K562 (cell line): ENCODE results near the gene ANKRD23. TPM values are rescaled to one million over a fixed set of nuclear protein-coding genes. Genes with fewer than 3 reads are reported as not detected.

Experiments used
- ATAC-seq: fragments of 200-7000 bp; cut with Tn5 transposase; 3 replicates; pipeline ENCODE4 v1.9.1; 2020; ENCODE audit warnings: moderate library complexity
- BruUV-seq: library from RNA; stranded (reverse); fragments of 400-500 nt; replicated peaks from 2 replicates; lab custom pipeline; 2021; lab: Mats Ljungman, UMichigan
- CTCF ChIA-PET: fragments of 300-600 bp; formaldehyde crosslinking; extraction: SDS; loops from one replicate; lab custom pipeline; 2021; ENCODE audit warnings: low intra/inter-chr PET ratio; lab: Yijun Ruan, JAX
- POLR2A ChIA-PET: fragments of 300-600, 350-650 bp; sonication (Branson Sonifier 250); formaldehyde crosslinking; extraction: SDS; loops from one replicate; lab custom pipeline; 2021; ENCODE audit warnings: antibody characterized with exemption, inconsistent platforms; lab: Yijun Ruan, JAX
- DNase-seq, 4 experiments: peaks; one replicate each; pipeline versions ENCODE4 v3.0.0 to v3.0.0-alpha.2; 2011 to 2018; ENCODE audit warnings: low spot score in 3 of 4, mixed read lengths in 3 of 4; ENCODE audit errors: extremely low read depth in 1 of 4
- FAIRE-seq: peaks from 2 replicates; lab custom pipeline; 2011; peaks lifted over from hg19 to GRCh38; lab: Jason Lieb, UNC
- H2AFZ ChIP-seq: 2 replicates; pipeline ENCODE4 v1.6.0; 2011; ENCODE audit warnings: low read depth, low read length, control low read depth, inconsistent platforms
- H3K27ac ChIP-seq: fragments of 200-600 bp; 3 replicates; pipeline ENCODE4 v1.8.0; 2011; ENCODE audit warnings: low read depth, mild to moderate bottlenecking, control low read depth, inconsistent platforms, low read length, moderate library complexity, mixed read lengths; ENCODE audit errors: extremely low read depth
- H3K27me3 ChIP-seq, 2 experiments: fragments of 300-600 bp in 1 of 2; 2 replicates in 1 of 2; 3 replicates in 1 of 2; pipeline versions ENCODE4 v1.6.0 to v1.8.0; 2011; ENCODE audit warnings: inconsistent platforms in 2 of 2, low read length in 2 of 2, mild to moderate bottlenecking in 1 of 2, mixed read lengths in 1 of 2, moderate library complexity in 1 of 2; ENCODE audit not compliant: control insufficient read depth in 2 of 2, insufficient read depth in 2 of 2
- H3K36me3 ChIP-seq: fragments of 300-600 bp; 3 replicates; pipeline ENCODE4 v1.8.0; 2011; ENCODE audit warnings: mild to moderate bottlenecking, low read length, inconsistent platforms; ENCODE audit not compliant: control insufficient read depth, insufficient read depth
- H3K4me1 ChIP-seq, 2 experiments: fragments of 200-600 bp in 1 of 2; replicated peaks in 1 of 2; 2 replicates in 1 of 2; 3 replicates in 1 of 2; pipeline versions ENCODE4 v1.5.1 to v1.8.0; 2011; ENCODE audit warnings: inconsistent platforms in 2 of 2, low read length in 2 of 2, mild to moderate bottlenecking in 1 of 2, mixed read lengths in 1 of 2, moderate library complexity in 1 of 2; ENCODE audit not compliant: control insufficient read depth in 2 of 2, insufficient read depth in 2 of 2
- H3K4me2 ChIP-seq: 2 replicates; pipeline ENCODE4 v1.6.1; 2011; ENCODE audit warnings: low read length, control low read depth, inconsistent platforms, mixed read lengths; ENCODE audit not compliant: insufficient read depth
- H3K4me3 ChIP-seq: fragments of 200-600 bp; sonication (generic), shearing (Covaris generic); 2 replicates; pipeline ENCODE4 v1.5.1; 2016; ENCODE audit warnings: control low read depth, inconsistent platforms
- H3K79me2 ChIP-seq: fragments of 200-600 bp; 3 replicates; pipeline ENCODE4 v1.8.0; 2011; ENCODE audit warnings: low read length, inconsistent platforms; ENCODE audit not compliant: control insufficient read depth, insufficient read depth
- H3K9ac ChIP-seq, 2 experiments: 2 replicates each; pipeline versions ENCODE4 v1.6.0 to v1.6.1; 2011; ENCODE audit warnings: low read depth in 2 of 2, low read length in 2 of 2, control low read depth in 1 of 2, inconsistent platforms in 1 of 2, mild to moderate bottlenecking in 1 of 2, mixed read lengths in 1 of 2; ENCODE audit not compliant: insufficient read depth in 1 of 2
- H3K9me1 ChIP-seq: one replicate; pipeline ENCODE4 v1.6.0; 2011; ENCODE audit warnings: inconsistent platforms, mild to moderate bottlenecking, low read length, moderate library complexity; ENCODE audit not compliant: control insufficient read depth, insufficient read depth
- H3K9me3 ChIP-seq: replicated peaks from 2 replicates; pipeline ENCODE4 v1.5.1; 2011; ENCODE audit warnings: low read depth, low read length, inconsistent platforms; ENCODE audit not compliant: control insufficient read depth, insufficient read depth
- H4K20me1 ChIP-seq: replicated peaks from 2 replicates; pipeline ENCODE4 v1.6.1; 2011; ENCODE audit warnings: low read length, inconsistent platforms, mixed read lengths; ENCODE audit not compliant: control insufficient read depth, insufficient read depth
- GABPB1 ChIP-seq: sonication (generic); formaldehyde crosslinking; IDR thresholded peaks from 2 replicates; pipeline ENCODE4 v1.8.0; 2022; ENCODE audit warnings: mild to moderate bottlenecking, missing genetic modification reagents
- POLR2G ChIP-seq: fragments of 200-400 bp; formaldehyde crosslinking; IDR thresholded peaks from 2 replicates; pipeline ENCODE4 v1.6.1; 2017; ENCODE audit warnings: low read depth, mild to moderate bottlenecking, antibody characterized with exemption, low read length, moderate library complexity
- SMARCE1 ChIP-seq: fragments of 450-650 bp; IDR thresholded peaks from 2 replicates; pipeline ENCODE4 v1.7.1; 2016; ENCODE audit warnings: mild to moderate bottlenecking
- TBP ChIP-seq: optimal IDR thresholded peaks from 2 replicates; pipeline ENCODE3; 2011; ENCODE audit warnings: low read depth, low read length, improper control_type of control experiment
- WGBS: fragments of 100-300 bp; shearing (Covaris generic); methylation state at CpG from one replicate; pipeline ENCODE4 v1.1.6; 2016; ENCODE audit warnings: low coverage, mixed read lengths; ENCODE audit not compliant: insufficient coverage; ENCODE audit errors: missing lambda C conversion rate; 5-methylcytosine and 5-hydroxymethylcytosine counted together
- in situ Hi-C: fragments of 300-500 bp; cut with MboI; formaldehyde crosslinking; loops from 4 replicates; pipeline ENCODE4 v1.15.0; 2018; ENCODE audit warnings: inconsistent platforms, mixed read lengths
- intact Hi-C: fragments of 100-400 bp; cut with micrococcal nuclease; formaldehyde crosslinking; loops from 2 replicates; pipeline ENCODE4 v1.14.2; 2022
- polyA plus RNA-seq, 8 experiments: library from polyadenylated mRNA; depleted of rRNA in 4 of 8; stranded (reverse) in 5 of 8; unstranded in 3 of 8; fragments of >200 nt; fragmentation: Nextera tagmentation in 2 of 8; fragmentation: Illumina TruSeq in 1 of 8; extraction: Ambion mirVana in 2 of 8; extraction: Trizol in 1 of 8; gene quantifications; 2 replicates each; pipeline versions ENCODE4 v1.2.1 to v1.2.3, GENCODE V29; 2011 to 2014; ENCODE audit warnings: inconsistent platforms in 1 of 8, missing spikeins in 1 of 8
- total RNA-seq, 7 experiments: library from RNA; depleted of rRNA in 6 of 7; stranded (reverse); fragments of >200 nt in 6 of 7; fragmentation: Illumina TruSeq in 2 of 7; extraction: Trizol in 2 of 7; gene quantifications; 2 replicates each; pipeline versions ENCODE4 v1.2.1 to v1.2.3, GENCODE V29; 2011 to 2021; ENCODE audit warnings: low replicate concordance in 1 of 7
- TF ChIP-seq, protein P1 (sequence below): fragments of 450-650 bp; IDR thresholded peaks from 2 replicates; pipeline ENCODE4 v1.6.1; 2016; ENCODE audit warnings: borderline replicate concordance
- TF ChIP-seq, protein P2 (sequence below): fragments of 250-450 bp; sonication (Bioruptor Pico); IDR thresholded peaks from 2 replicates; pipeline ENCODE4 v1.5.0; 2022; ENCODE audit warnings: mild to moderate bottlenecking

ANKRD23 gene
- total and polyA plus RNA-seq, 9 of the 15 experiments (the other 6 are each of a cell fraction or from before 2014, with no cell fraction given): 0.32 to 4.8 (median 2.8) TPM

DNA sequence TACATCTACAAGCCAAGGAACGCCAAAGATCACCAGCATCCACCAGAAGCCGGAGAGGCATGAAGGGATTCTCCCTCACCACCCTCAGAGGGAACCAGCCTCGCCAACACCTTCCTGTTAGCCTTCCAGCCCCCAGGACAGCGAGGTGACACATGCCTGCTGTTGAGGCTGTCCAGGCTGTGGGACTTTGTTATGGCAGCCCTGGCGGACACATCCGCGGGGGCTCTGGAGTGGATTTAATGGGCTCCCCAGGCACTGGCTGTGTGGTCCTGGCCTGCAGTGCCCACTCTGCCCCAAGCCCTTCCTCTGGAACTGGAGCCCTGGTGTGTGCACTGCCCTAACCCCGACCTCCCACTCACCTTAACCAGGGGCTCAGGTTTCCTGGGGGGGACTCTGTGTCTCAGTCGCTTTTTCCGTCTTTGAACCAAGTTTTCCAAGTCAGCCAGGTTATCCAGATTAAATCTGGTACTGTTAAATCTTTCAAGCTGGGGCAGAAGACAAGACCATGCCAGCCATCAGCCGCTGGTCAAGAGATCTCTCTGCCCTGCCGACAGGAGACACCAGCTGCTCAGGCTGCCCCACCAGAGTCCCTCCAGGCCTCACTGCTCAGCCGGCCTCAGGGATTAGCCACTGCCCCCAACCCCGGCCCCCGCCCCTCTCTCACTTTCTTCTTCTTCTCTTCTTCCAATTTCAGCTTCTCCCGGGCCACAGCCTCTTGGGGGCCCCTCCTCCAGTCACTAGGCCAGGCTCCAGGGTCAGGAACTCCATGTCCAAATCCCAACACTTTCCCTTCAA is 1.9 kb downstream of the ANKRD23 start:
- ChIA-PET POLR2A (interaction anchor here (0.8 to 1.7 kb wide), 6 partner anchors 8 to 80 kb away, joined by 3 to 9 read pairs (median 6); partner anchors contain the start of gene ANKRD39), CTCF (no interaction called here)
- Histone ChIP-seq H3K27me3 (no peaks in the 10 kb centered on the region), H3K9me3 (no peaks in the 10 kb centered on the region), H3K4me1 (peaks cover 8 to 33% of the 10 kb centered on the region in 2 experiments; a peak in 4 of 5 replicates), H3K9ac (no peak overlapping the region), H3K4me3 (no peak overlapping the region), H3K4me2 (no peak overlapping the region), H2AFZ (no peak overlapping the region), H3K36me3 (peaks cover 45% of the 10 kb centered on the region; the same call in 2 of the 3 replicates), H3K79me2 (no peaks in the 10 kb centered on the region), H3K27ac (no peak overlapping the region), H3K9me1 (peaks cover 3% of the 10 kb centered on the region), H4K20me1 (no peaks in the 10 kb centered on the region)
- WGBS: 89% methylated on average over 13 of the region's 16 CpGs
- intact Hi-C loops (no loop called here), in situ Hi-C loops (no loop called here)
- DNase-seq (no peak), ATAC-seq (no peak), FAIRE-seq (no peak)
- BruUV-seq: no TSS peak
- no peak for TF ChIP-seq SMARCE1
- no peak for TF ChIP-seq GABPB1 (CRISPR knock-in tag)
- no peak for TF ChIP-seq TBP
- TF ChIP-seq, protein P1, sequence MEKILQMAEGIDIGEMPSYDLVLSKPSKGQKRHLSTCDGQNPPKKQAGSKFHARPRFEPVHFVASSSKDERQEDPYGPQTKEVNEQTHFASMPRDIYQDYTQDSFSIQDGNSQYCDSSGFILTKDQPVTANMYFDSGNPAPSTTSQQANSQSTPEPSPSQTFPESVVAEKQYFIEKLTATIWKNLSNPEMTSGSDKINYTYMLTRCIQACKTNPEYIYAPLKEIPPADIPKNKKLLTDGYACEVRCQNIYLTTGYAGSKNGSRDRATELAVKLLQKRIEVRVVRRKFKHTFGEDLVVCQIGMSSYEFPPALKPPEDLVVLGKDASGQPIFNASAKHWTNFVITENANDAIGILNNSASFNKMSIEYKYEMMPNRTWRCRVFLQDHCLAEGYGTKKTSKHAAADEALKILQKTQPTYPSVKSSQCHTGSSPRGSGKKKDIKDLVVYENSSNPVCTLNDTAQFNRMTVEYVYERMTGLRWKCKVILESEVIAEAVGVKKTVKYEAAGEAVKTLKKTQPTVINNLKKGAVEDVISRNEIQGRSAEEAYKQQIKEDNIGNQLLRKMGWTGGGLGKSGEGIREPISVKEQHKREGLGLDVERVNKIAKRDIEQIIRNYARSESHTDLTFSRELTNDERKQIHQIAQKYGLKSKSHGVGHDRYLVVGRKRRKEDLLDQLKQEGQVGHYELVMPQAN: no peak
- TF ChIP-seq POLR2G: peak; percentile 66
- TF ChIP-seq, protein P2, sequence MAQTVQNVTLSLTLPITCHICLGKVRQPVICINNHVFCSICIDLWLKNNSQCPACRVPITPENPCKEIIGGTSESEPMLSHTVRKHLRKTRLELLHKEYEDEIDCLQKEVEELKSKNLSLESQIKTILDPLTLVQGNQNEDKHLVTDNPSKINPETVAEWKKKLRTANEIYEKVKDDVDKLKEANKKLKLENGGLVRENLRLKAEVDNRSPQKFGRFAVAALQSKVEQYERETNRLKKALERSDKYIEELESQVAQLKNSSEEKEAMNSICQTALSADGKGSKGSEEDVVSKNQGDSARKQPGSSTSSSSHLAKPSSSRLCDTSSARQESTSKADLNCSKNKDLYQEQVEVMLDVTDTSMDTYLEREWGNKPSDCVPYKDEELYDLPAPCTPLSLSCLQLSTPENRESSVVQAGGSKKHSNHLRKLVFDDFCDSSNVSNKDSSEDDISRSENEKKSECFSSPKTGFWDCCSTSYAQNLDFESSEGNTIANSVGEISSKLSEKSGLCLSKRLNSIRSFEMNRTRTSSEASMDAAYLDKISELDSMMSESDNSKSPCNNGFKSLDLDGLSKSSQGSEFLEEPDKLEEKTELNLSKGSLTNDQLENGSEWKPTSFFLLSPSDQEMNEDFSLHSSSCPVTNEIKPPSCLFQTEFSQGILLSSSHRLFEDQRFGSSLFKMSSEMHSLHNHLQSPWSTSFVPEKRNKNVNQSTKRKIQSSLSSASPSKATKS (CRISPR knock-in tag): no peak
